ENCODE results near the gene TRIM67.

- no peak for TF ChIP-seq EZH2 (IDR thresholded peaks at IDR 0.05; ENCODE audit: insufficient read depth, poor library complexity, severe bottlenecking)
- no peak for TF ChIP-seq EZH2phosphoT487 (IDR thresholded peaks at IDR 0.05; ENCODE audit: insufficient read depth, low read depth)
Observed at GRCh38 chr1:231157311-231157710, 4.5 kb upstream of the TRIM67 start.
